Endodermal cell (in vitro differentiated cells): ENCODE measurements around the gene SNRPA1. TPM values are rescaled to one million over a fixed set of nuclear protein-coding genes. Genes with fewer than 3 reads are reported as not detected.

Experiments
- DNase-seq: peaks from one replicate; pipeline ENCODE4 v3.0.0-alpha.2; 2017
- H3K27ac ChIP-seq: 2 replicates; pipeline ENCODE4 v1.5.1; 2013; ENCODE audit warnings: mild to moderate bottlenecking, low read depth, low read length, moderate library complexity
- H3K27me3 ChIP-seq: 2 replicates; pipeline ENCODE4 v1.6.1; 2013; ENCODE audit warnings: mild to moderate bottlenecking, low read length, moderate library complexity; ENCODE audit not compliant: insufficient read depth, control insufficient read depth, poor library complexity, severe bottlenecking
- H3K36me3 ChIP-seq: 2 replicates; pipeline ENCODE4 v1.7.0; 2013; ENCODE audit warnings: mild to moderate bottlenecking, low read length, moderate library complexity; ENCODE audit not compliant: control insufficient read depth, insufficient read depth
- H3K4me1 ChIP-seq: one replicate; pipeline ENCODE4 v1.7.0; 2013; ENCODE audit warnings: low read length; ENCODE audit not compliant: control insufficient read depth, insufficient read depth
- H3K4me3 ChIP-seq: 2 replicates; pipeline ENCODE4 v1.5.1; 2013; ENCODE audit warnings: mild to moderate bottlenecking, low read length, moderate library complexity
- H3K9ac ChIP-seq: 2 replicates; pipeline ENCODE4 v1.6.1; 2013; ENCODE audit warnings: mild to moderate bottlenecking, low read length, moderate library complexity; ENCODE audit not compliant: poor library complexity, severe bottlenecking; ENCODE audit errors: extremely low read depth
- H3K9me3 ChIP-seq: 2 replicates; pipeline ENCODE4 v1.6.1; 2013; ENCODE audit warnings: mild to moderate bottlenecking, low read length, moderate library complexity; ENCODE audit not compliant: control insufficient read depth
- H3K27ac Mint-ChIP-seq: 2 replicates; pipeline ENCODE4 v1.8.0; 2020; ENCODE audit warnings: mixed read lengths
- H3K27me3 Mint-ChIP-seq: 2 replicates; pipeline ENCODE4 v1.8.0; 2021; ENCODE audit warnings: mild to moderate bottlenecking, mixed read lengths; ENCODE audit not compliant: insufficient read depth
- H3K36me3 Mint-ChIP-seq: 2 replicates; pipeline ENCODE4 v1.8.0; 2020; ENCODE audit warnings: low read depth, mixed read lengths
- H3K4me1 Mint-ChIP-seq: 2 replicates; pipeline ENCODE4 v1.8.0; 2020; ENCODE audit warnings: mixed read lengths
- H3K4me3 Mint-ChIP-seq: 2 replicates; pipeline ENCODE4 v1.8.0; 2020; ENCODE audit warnings: mild to moderate bottlenecking, moderate library complexity, mixed read lengths
- H3K9me3 Mint-ChIP-seq: 2 replicates; pipeline ENCODE4 v1.8.0; 2020; ENCODE audit warnings: mild to moderate bottlenecking, mixed read lengths
- WGBS, 2 experiments: methylation state at CpG; one replicate each; pipeline versions ENCODE4 v1.1.5 to v1.1.7; 2013; ENCODE audit warnings: missing lambda C conversion rate in 2 of 2, mixed read lengths in 1 of 2; ENCODE audit not compliant: insufficient coverage in 1 of 2, insufficient read length in 1 of 2; 5-methylcytosine and 5-hydroxymethylcytosine counted together
- total RNA-seq, 2 donors: library from RNA; stranded (reverse); fragmentation: NEBNext Ultra II Directional in 1 of 2; extraction: Animal tissue kit (Norgen Biotek cat#: 25700) in 1 of 2; gene quantifications; 2 replicates in 1 of 2; 3 replicates in 1 of 2; pipeline ENCODE4 v1.2.1, GENCODE V29; 2021
- TF ChIP-seq, protein P1 (sequence below): fragments of 200-600 bp; sonication (generic); conservative IDR thresholded peaks from 2 replicates; pipeline ENCODE4 v1.5.0; 2021; ENCODE audit warnings: antibody characterized with exemption, mild to moderate bottlenecking

SNRPA1 gene
- total RNA-seq, 2 donors from 2014 or later, result 111 to 140 TPM

DNA sequence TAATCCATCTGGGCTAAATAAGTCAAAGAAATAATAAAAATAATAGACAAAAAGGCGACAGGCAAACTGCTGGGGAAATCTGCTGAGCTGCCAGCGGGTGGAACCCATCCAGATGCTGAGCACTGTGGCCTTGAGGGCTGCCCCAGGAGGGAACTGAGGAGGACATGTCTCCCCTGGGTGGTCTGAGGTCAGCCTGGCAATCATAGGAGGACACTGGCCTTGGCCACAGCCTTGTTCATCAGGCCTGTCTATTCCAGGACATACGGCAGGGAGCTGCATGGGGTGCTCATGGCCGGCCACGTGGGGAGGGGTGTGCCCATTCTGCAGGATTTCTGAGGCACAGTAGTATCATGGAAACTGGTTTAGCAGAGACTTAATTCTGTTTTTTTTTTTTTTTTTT, 21.5 kb upstream of the SNRPA1 start:
- Mint-ChIP-seq H3K9me3 (no peaks in the 10 kb centered on the region), H3K27ac (no peak overlapping the region), H3K4me3 (no peak overlapping the region), H3K4me1 (no peaks in the 10 kb centered on the region), H3K27me3 (peaks cover 5% of the 10 kb centered on the region), H3K36me3 (peaks cover 2% of the 10 kb centered on the region)
- Histone ChIP-seq H3K4me3 (no peak overlapping the region), H3K9ac (no peak overlapping the region), H3K9me3 (no peaks in the 10 kb centered on the region), H3K27ac (no peak overlapping the region), H3K36me3 (no peaks in the 10 kb centered on the region), H3K4me1 (no peaks in the 10 kb centered on the region), H3K27me3 (no peaks in the 10 kb centered on the region)
- WGBS, 2 experiments, result 85 to 89% methylated on average over 4 to 5 of the region's 5 CpGs
- DNase-seq, result no peak
- TF ChIP-seq, protein P1, sequence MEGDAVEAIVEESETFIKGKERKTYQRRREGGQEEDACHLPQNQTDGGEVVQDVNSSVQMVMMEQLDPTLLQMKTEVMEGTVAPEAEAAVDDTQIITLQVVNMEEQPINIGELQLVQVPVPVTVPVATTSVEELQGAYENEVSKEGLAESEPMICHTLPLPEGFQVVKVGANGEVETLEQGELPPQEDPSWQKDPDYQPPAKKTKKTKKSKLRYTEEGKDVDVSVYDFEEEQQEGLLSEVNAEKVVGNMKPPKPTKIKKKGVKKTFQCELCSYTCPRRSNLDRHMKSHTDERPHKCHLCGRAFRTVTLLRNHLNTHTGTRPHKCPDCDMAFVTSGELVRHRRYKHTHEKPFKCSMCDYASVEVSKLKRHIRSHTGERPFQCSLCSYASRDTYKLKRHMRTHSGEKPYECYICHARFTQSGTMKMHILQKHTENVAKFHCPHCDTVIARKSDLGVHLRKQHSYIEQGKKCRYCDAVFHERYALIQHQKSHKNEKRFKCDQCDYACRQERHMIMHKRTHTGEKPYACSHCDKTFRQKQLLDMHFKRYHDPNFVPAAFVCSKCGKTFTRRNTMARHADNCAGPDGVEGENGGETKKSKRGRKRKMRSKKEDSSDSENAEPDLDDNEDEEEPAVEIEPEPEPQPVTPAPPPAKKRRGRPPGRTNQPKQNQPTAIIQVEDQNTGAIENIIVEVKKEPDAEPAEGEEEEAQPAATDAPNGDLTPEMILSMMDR, result no peak

DNA sequence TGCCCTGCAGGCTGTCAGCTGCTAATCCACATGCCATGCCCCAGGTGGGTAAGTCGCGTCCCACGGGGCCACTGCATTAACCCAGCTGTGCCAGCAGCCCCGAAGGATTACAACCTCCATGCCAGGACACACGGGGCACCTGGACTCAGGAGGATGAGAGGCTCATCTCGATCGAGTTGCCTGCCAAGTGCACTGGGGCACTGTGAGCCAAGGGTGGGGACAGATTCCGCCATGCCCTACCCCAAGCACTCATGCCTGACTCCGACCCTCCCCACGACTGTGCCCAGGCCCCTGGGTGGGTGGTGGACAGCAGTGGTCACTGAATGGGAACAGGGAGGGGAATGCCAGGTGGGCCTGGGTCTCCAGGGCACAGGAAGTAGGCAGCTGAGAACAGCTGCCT, 20.7 kb upstream of the SNRPA1 start:
- Mint-ChIP-seq H3K9me3 (no peaks in the 10 kb centered on the region), H3K27ac (no peak overlapping the region), H3K4me3 (no peak overlapping the region), H3K27me3 (peaks cover 5% of the 10 kb centered on the region), H3K36me3 (peaks cover 2% of the 10 kb centered on the region), H3K4me1 (no peaks in the 10 kb centered on the region)
- H3K4me1 ChIP-seq, result no peaks in the 10 kb centered on the region
- H3K27ac ChIP-seq, result no peak overlapping the region
- H3K9ac ChIP-seq, result no peak overlapping the region
- H3K27me3 ChIP-seq, result no peaks in the 10 kb centered on the region
- TF ChIP-seq, protein P1, result no peak
- no peak for DNase-seq
- no peak overlapping the region for H3K4me3 ChIP-seq
- WGBS, 2 experiments, result 91 to 94% methylated on average over 5 to 10 of the region's 10 CpGs
- no peaks in the 10 kb centered on the region for H3K9me3 ChIP-seq
- H3K36me3 ChIP-seq, result no peaks in the 10 kb centered on the region

GRCh38 chr15:101314336-101315125, 19.5 kb upstream of the SNRPA1 start:
- H3K4me1 Mint-ChIP-seq, result no peaks in the 10 kb centered on the region
- WGBS, 2 experiments, result 89 to 97% methylated on average over 12 to 19 of the region's 19 CpGs
- Histone ChIP-seq H3K4me3 (no peak overlapping the region), H3K27ac (no peak overlapping the region), H3K4me1 (no peaks in the 10 kb centered on the region), H3K9ac (no peak overlapping the region), H3K36me3 (no peaks in the 10 kb centered on the region), H3K27me3 (no peaks in the 10 kb centered on the region), H3K9me3 (no peaks in the 10 kb centered on the region)
- no peak for DNase-seq
- peaks cover 2% of the 10 kb centered on the region for H3K27me3 Mint-ChIP-seq
- no peaks in the 10 kb centered on the region for H3K9me3 Mint-ChIP-seq
- no peak overlapping the region for H3K27ac Mint-ChIP-seq
- TF ChIP-seq, protein P1, result no peak
- H3K4me3 Mint-ChIP-seq, result no peak overlapping the region
- H3K36me3 Mint-ChIP-seq, result peaks cover 2% of the 10 kb centered on the region
